Natural killer cell (primary cell): ENCODE measurements around the gene NOB1. TPM values are rescaled to one million over a fixed set of nuclear protein-coding genes. Genes with fewer than 3 reads are reported as not detected.
A peak's percentile ranks its signal among the peaks of the same experiment; 100 is the strongest.

Experiments
- ATAC-seq, 3 donors: fragments of 150-1000 bp in 2 of 3; fragments of 200-7000 bp in 1 of 3; cut with Tn5 transposase; 1 replicate in 1 of 3; 2 replicates in 2 of 3; pipeline ENCODE4 v1.10.0; 2021; ENCODE audit warnings: mild to moderate bottlenecking in 2 of 3, moderate library complexity in 2 of 3
- DNase-seq, 2 donors: peaks; one replicate each; pipeline versions ENCODE4 v3.0.0 to v3.0.0-alpha.2; 2013 to 2021; ENCODE audit warnings: mixed read lengths in 1 of 2
- H3K27ac ChIP-seq: one replicate; pipeline ENCODE4 v1.5.1; 2013; ENCODE audit warnings: mild to moderate bottlenecking, low read length
- H3K27me3 ChIP-seq: one replicate; pipeline ENCODE4 v1.6.1; 2013; ENCODE audit warnings: low read length; ENCODE audit not compliant: control insufficient read depth, insufficient read depth
- H3K36me3 ChIP-seq: one replicate; pipeline ENCODE4 v1.6.1; 2013; ENCODE audit warnings: low read length; ENCODE audit not compliant: control insufficient read depth, insufficient read depth
- H3K4me1 ChIP-seq: one replicate; pipeline ENCODE4 v1.6.1; 2013; ENCODE audit warnings: low read length; ENCODE audit not compliant: control insufficient read depth, insufficient read depth
- H3K4me3 ChIP-seq: one replicate; pipeline ENCODE4 v1.5.1; 2013; ENCODE audit warnings: low read length
- H3K9me3 ChIP-seq: one replicate; pipeline ENCODE4 v1.6.1; 2013; ENCODE audit warnings: low read length; ENCODE audit not compliant: control insufficient read depth, insufficient read depth
- H3K27ac Mint-ChIP-seq, 2 donors: one replicate each; pipeline ENCODE4 v1.8.0; 2022; ENCODE audit warnings: mild to moderate bottlenecking in 2 of 2, mixed read lengths in 2 of 2, moderate library complexity in 1 of 2
- H3K27me3 Mint-ChIP-seq, 2 donors: one replicate each; pipeline ENCODE4 v1.8.0; 2022; ENCODE audit warnings: low read depth in 2 of 2, mixed read lengths in 2 of 2
- H3K36me3 Mint-ChIP-seq: one replicate; pipeline ENCODE4 v1.8.0; 2022; ENCODE audit warnings: mixed read lengths
- H3K4me1 Mint-ChIP-seq, 2 donors: one replicate each; pipeline ENCODE4 v1.8.0; 2022; ENCODE audit warnings: mixed read lengths in 2 of 2
- H3K4me3 Mint-ChIP-seq: one replicate; pipeline ENCODE4 v1.8.0; 2022; ENCODE audit warnings: mild to moderate bottlenecking, moderate library complexity, mixed read lengths
- H3K9me3 Mint-ChIP-seq, 2 donors: one replicate each; pipeline ENCODE4 v1.8.0; 2022; ENCODE audit warnings: mixed read lengths in 2 of 2
- CTCF ChIP-seq: fragments of 200-600 bp; IDR thresholded peaks from one replicate; pipeline ENCODE4 v1.8.0; 2022; ENCODE audit warnings: antibody characterized with exemption
- WGBS: methylation state at CpG from one replicate; pipeline ENCODE4 v1.1.7; 2013; ENCODE audit warnings: missing lambda C conversion rate; ENCODE audit not compliant: insufficient coverage; 5-methylcytosine and 5-hydroxymethylcytosine counted together
- intact Hi-C: fragments of 100-400 bp; cut with micrococcal nuclease; formaldehyde crosslinking; loops from one replicate; pipeline ENCODE4 v1.14.2; 2022
- total RNA-seq, 4 donors: library from RNA; stranded (reverse); fragments of 120-200 nt in 1 of 4; gene quantifications; one replicate each; pipeline versions ENCODE4 v1.2.3 to v1.2.4, GENCODE V29; 2013 to 2022

The NOB1 gene
- total RNA-seq, 3 donors from 2014 or later (not counting 1 experiment from before 2014, with no cell fraction given): 20.9 to 34.4 (median 32.0) TPM

GRCh38 chr16:69756705-69757104 is 2.0 kb upstream of the NOB1 start:
- ATAC-seq (no peak), DNase-seq (no peak)
- no peaks in the 10 kb centered on the region for H3K9me3 Mint-ChIP-seq
- H3K4me1 Mint-ChIP-seq: peaks cover 14 to 28% of the 10 kb centered on the region in 2 donors
- Histone ChIP-seq H3K4me3 (no peak overlapping the region), H3K4me1 (peaks cover 22% of the 10 kb centered on the region), H3K27me3 (no peaks in the 10 kb centered on the region), H3K9me3 (no peaks in the 10 kb centered on the region), H3K36me3 (peaks cover 4% of the 10 kb centered on the region), H3K27ac (no peak overlapping the region)
- no peak overlapping the region for H3K27ac Mint-ChIP-seq
- intact Hi-C loops: no loop called here
- H3K27me3 Mint-ChIP-seq: no peaks in the 10 kb centered on the region
- no peaks in the 10 kb centered on the region for H3K36me3 Mint-ChIP-seq
- WGBS: 92% methylated on average over 10 of the region's 10 CpGs
- no peak overlapping the region for H3K4me3 Mint-ChIP-seq
- TF ChIP-seq CTCF: no peak

DNA sequence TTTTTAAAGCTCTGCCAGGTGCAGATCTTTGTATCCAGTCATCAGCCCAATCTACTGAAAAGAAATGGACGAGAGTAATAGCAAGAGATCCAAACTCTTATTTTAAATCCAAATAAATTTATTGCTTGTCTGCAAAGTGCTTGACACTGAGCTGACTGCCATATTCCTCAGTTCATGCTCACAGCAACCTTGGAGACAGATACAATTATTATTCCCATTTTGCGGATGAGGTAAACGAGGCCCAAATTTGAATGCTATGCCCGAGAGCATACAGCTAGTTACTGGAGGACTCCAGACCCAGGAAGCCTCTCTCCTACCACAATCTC is 620 bp downstream of the NOB1 start:
- Histone ChIP-seq H3K4me3 (peak overlapping the region; percentile 78), H3K27me3 (no peaks in the 10 kb centered on the region), H3K4me1 (peaks cover 14% of the 10 kb centered on the region), H3K9me3 (no peaks in the 10 kb centered on the region), H3K27ac (peak overlapping the region; percentile 51), H3K36me3 (peaks cover 19% of the 10 kb centered on the region)
- H3K9me3 Mint-ChIP-seq: no peaks in the 10 kb centered on the region
- peak overlapping the region; percentile 97 to 99 for H3K27ac Mint-ChIP-seq
- no peak for TF ChIP-seq CTCF
- 22% methylated on average over 4 of the region's 4 CpGs for WGBS
- peak overlapping the region; percentile 100 for H3K4me3 Mint-ChIP-seq
- ATAC-seq (no peak), DNase-seq (no peak)
- no peaks in the 10 kb centered on the region for H3K36me3 Mint-ChIP-seq
- peaks cover 14 to 28% of the 10 kb centered on the region in 2 donors for H3K4me1 Mint-ChIP-seq
- H3K27me3 Mint-ChIP-seq: no peaks in the 10 kb centered on the region
- intact Hi-C loops: loop anchor here (1.0 to 5.0 kb wide), 3 partner anchors 27 to 362 kb away; partner anchors contain the start of gene NQO1

- no peak overlapping the region for H3K27ac Mint-ChIP-seq
- H3K36me3 ChIP-seq: peaks cover 65% of the 10 kb centered on the region
- TF ChIP-seq CTCF: no peak
- no peak overlapping the region for H3K27ac ChIP-seq
- peaks cover 3% of the 10 kb centered on the region for H3K4me1 ChIP-seq
- intact Hi-C loops: no loop called here
- no peak overlapping the region for H3K4me3 ChIP-seq
- H3K9me3 ChIP-seq: no peaks in the 10 kb centered on the region
- H3K27me3 Mint-ChIP-seq: no peaks in the 10 kb centered on the region
- peaks cover 9% of the 10 kb centered on the region for H3K36me3 Mint-ChIP-seq
- H3K9me3 Mint-ChIP-seq: no peaks in the 10 kb centered on the region
- 93% methylated on average over 16 of the region's 20 CpGs for WGBS
- ATAC-seq (no peak), DNase-seq (no peak)
- peaks cover 1 to 21% of the 10 kb centered on the region in 2 donors for H3K4me1 Mint-ChIP-seq
- H3K27me3 ChIP-seq: no peaks in the 10 kb centered on the region
- H3K4me3 Mint-ChIP-seq: no peak overlapping the region
Observed at GRCh38 chr16:69748694-69749345, 5.9 kb downstream of the NOB1 start.

- Mint-ChIP-seq H3K36me3 (peaks cover 9% of the 10 kb centered on the region), H3K4me1 (peaks cover 0 to 10% of the 10 kb centered on the region in 2 donors), H3K27ac (no peak overlapping the region), H3K4me3 (no peak overlapping the region), H3K9me3 (no peaks in the 10 kb centered on the region), H3K27me3 (no peaks in the 10 kb centered on the region)
- Histone ChIP-seq H3K4me1 (no peaks in the 10 kb centered on the region), H3K36me3 (peaks cover 80% of the 10 kb centered on the region), H3K27me3 (no peaks in the 10 kb centered on the region), H3K9me3 (no peaks in the 10 kb centered on the region), H3K27ac (no peak overlapping the region), H3K4me3 (no peak overlapping the region)
- DNase-seq (no peak), ATAC-seq (no peak)
- intact Hi-C loops: no loop called here
- TF ChIP-seq CTCF: no peak
- 93% methylated on average over 8 of the region's 8 CpGs for WGBS
Observed at GRCh38 chr16:69747115-69747514, 7.6 kb downstream of the NOB1 start.
